GM18508 (cell line): ENCODE results near the gene GRID1.

Experiments used
- ATAC-seq: cut with Tn5 transposase; IDR thresholded peaks from one replicate; pipeline ENCODE4 v1.9.1; 2021; ENCODE audit warnings: moderate number of reproducible peaks; ENCODE audit not compliant: insufficient read depth, unreplicated experiment

The GRID1 gene

GRCh38 chr10:86341361-86341811 is 25.2 kb downstream of the GRID1 start:
- no peak for ATAC-seq

GRCh38 chr10:86340991-86341260 is 25.7 kb downstream of the GRID1 start:
- no peak for ATAC-seq

- ATAC-seq: no peak
Measured at GRCh38 chr10:86340176-86340990, 26.2 kb downstream of the GRID1 start.

- no peak for ATAC-seq
Measured at GRCh38 chr10:86339226-86339865, 27.2 kb downstream of the GRID1 start.

- ATAC-seq: peak; percentile 55
Measured at GRCh38 chr10:86337121-86337601, 29.4 kb downstream of the GRID1 start.

- ATAC-seq: no peak
Measured at GRCh38 chr10:86336341-86336740, 30.3 kb downstream of the GRID1 start.

- no peak for ATAC-seq
Measured at GRCh38 chr10:86335831-86336230, 30.8 kb downstream of the GRID1 start.

GRCh38 chr10:86335257-86335656 is 31.3 kb downstream of the GRID1 start:
- no peak for ATAC-seq

- no peak for ATAC-seq
Measured at GRCh38 chr10:86334488-86335085, 32.0 kb downstream of the GRID1 start.

GRCh38 chr10:86333826-86334487 is 32.6 kb downstream of the GRID1 start:
- ATAC-seq: no peak

- no peak for ATAC-seq
Measured at GRCh38 chr10:86331861-86332260, 34.7 kb downstream of the GRID1 start.

GRCh38 chr10:86330778-86331763 is 35.5 kb downstream of the GRID1 start:
- no peak for ATAC-seq

- ATAC-seq: no peak
Measured at GRCh38 chr10:86329896-86330680, 36.5 kb downstream of the GRID1 start.

GRCh38 chr10:86329093-86329710 is 37.4 kb downstream of the GRID1 start:
- no peak for ATAC-seq

GRCh38 chr10:86327954-86328725 is 38.5 kb downstream of the GRID1 start:
- ATAC-seq: no peak

- ATAC-seq: no peak
Measured at GRCh38 chr10:86325158-86325557, 41.4 kb downstream of the GRID1 start.

- no peak for ATAC-seq
Measured at GRCh38 chr10:86321568-86321967, 45.0 kb downstream of the GRID1 start.

- ATAC-seq: no peak
Measured at GRCh38 chr10:86319676-86320075, 46.9 kb downstream of the GRID1 start.
